ENCODE results near the gene MTHFD1L.

Gene MTHFD1L

DNA sequence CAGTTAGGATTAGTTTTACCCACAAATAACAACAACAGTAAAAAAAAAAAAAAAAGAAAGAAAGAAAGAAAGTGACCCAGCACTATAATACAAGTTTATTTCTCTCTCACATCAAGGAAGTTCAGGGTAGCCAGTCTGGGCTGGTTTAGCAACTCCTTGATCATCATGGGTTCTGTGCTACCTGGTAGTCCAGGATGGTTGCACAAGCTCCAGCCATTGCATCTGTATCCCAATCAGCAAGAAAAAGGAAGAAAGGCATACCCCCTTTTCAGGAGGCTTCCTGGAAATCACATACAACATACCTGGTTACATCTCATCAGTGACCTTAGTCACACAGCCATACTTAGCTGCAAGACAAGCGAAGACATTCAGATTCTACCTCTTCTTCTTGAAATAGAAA is 128.5 kb downstream of the MTHFD1L start:
- FAIRE-seq = no peak

DNA sequence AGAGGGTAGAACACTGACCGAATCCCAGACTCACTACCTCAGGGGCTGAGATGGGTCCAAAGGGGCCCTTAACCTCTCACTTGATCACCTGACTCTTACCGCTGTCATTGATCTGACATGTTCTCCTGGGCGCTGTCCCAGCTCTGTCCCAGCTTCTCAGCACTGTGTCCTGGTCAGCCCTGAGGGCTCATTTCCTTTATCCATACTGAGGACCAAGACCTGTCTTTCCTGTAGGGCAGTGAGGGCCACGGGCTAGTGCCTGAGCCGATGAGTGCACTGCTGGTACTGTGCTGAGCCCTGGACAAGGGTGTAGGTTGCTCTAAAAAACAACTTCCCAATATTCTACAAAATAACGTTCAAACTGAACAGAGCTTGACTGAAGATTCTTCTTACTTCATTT is 131.5 kb downstream of the MTHFD1L start:
- FAIRE-seq = no peak

GRCh38 chr6:150999107-150999506 is 133.6 kb downstream of the MTHFD1L start:
- FAIRE-seq = no peak

DNA sequence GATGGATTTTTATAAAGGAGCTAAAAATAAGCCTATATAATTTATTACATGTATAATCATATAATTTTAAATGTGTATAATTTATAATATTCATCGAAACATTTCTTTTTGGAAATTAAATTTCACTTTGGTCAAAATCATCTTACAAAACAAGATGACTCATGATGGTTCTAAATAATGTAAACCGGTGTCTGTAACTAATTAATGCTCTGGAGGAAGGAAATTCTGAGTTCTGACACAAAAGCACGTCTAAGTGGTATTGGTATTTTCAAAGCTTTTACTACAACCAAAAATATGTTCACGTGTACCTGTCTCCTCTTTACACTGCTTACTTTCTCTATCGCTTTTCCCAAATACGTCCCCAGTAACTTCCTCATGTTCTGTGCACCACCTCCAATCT is 134.1 kb downstream of the MTHFD1L start:
- FAIRE-seq = no peak

DNA sequence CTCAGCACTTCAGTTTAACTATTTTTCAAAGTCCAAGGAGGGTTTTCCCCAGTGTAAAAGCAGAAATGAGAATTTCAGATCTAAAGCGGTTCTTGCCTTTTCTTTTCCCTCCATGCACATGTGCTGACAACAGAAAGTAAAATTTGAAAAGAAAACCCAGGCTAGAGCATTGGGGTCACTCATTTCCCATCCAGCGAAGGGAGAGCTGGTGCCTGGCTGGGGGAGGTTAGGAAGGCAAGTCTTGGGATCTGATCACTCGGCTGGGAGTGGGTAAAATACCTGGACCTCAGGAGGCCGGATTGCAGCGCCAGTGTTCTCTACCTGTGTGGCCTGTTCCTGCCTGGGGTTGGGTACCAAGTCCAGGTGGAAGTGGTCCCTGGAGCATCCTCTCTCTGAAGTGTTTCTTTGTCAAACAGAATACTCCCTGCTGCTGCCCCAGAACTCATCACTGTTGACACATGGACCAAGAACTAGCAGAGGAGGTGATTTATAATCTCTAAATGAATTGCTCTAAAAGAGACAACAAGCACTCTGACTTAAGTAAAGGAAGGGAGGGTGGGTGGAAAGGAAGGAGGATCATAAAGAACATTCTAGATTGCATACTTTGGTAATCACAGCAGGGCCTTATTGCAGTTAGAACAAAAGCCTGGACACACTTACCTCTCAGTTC is 136.0 kb downstream of the MTHFD1L start:
- no peak for FAIRE-seq

DNA sequence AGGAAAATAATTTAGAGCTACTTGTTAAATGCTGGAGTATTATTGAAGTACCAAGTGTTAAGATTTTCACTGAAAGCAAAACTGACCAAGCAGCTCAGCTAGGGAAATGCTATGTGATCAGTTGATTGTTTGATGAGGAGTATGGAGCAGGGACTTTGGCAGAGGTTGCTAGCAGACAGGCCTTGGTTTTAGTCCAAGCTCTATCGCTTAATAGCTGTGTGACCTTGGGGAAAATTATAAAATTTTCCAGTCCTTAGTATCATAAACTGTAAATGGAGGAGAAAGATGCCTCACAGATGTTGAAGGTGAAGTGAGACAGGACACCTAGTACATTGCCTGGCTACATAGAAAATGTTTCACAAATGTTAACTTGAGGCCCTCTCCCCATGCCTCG is 136.6 kb downstream of the MTHFD1L start:
- no peak for FAIRE-seq

DNA sequence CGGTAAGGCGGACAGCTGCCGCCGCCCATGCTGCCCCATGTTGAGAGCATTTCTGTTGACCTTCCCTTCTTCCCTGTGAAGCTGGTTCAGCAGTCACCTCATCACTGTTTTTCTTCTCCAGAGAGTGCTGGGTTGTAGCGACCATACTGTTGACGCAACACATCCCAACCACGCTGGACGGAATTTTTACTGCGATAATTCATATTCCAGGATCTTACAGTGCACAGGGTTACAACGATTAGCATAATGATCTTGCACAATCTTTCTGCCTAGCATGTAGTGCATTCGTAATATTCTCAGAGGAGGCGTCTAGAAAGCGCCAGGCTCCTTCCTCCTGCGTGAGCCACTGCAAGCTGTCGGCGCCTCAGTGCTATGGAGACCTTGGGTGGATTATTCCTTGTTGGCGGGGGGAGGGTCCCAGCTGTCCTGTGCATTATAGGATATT is 137.0 kb downstream of the MTHFD1L start:
- FAIRE-seq = no peak

DNA sequence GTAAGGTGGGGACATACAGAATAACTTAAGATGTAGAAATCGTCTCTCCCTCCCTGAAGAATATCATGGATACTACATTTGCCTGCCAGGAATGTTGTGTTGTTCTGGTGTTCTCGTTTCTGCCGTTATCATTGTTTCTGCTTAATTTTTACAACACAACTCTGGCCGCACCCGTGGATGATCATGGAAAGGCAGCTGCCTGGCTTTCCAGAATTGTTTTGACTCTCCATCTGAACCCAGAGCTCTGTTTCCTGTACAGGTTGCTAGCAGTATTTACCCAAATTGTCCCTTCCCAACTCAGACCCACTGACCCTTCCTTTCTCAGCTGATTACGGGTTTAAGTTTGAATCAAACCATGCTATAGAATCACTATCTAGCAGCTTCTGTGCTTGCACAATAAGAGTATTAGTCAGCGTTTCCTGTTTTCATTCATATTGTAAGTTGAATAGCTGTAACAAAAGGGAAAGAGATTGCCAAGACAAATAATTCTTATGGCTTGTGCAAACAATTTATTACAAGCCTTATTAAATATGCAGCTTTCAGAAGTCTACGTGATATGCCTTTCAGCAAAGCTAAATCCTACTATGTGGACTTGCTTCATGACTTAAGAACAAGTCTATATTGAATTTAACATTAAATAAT is 139.0 kb downstream of the MTHFD1L start:
- no peak for FAIRE-seq

DNA sequence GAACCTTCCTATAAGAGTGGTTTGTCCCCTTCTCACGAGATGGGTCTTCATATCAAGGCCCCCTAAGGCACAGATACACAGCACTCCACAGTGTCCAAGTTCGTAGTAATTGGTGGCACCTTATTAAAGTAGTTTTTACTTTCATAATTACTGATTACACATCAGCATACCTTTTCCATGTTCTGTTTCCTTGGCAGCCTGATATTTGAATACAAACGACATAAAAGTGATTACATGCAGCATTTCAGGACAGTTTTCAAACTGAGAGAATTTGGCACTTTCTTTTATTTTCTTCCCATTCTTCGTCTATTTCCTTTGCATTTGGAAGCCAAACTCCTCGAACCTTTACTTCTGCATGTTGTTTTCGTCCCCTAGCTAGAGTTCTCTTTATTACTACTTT is 139.7 kb downstream of the MTHFD1L start:
- no peak for FAIRE-seq

DNA sequence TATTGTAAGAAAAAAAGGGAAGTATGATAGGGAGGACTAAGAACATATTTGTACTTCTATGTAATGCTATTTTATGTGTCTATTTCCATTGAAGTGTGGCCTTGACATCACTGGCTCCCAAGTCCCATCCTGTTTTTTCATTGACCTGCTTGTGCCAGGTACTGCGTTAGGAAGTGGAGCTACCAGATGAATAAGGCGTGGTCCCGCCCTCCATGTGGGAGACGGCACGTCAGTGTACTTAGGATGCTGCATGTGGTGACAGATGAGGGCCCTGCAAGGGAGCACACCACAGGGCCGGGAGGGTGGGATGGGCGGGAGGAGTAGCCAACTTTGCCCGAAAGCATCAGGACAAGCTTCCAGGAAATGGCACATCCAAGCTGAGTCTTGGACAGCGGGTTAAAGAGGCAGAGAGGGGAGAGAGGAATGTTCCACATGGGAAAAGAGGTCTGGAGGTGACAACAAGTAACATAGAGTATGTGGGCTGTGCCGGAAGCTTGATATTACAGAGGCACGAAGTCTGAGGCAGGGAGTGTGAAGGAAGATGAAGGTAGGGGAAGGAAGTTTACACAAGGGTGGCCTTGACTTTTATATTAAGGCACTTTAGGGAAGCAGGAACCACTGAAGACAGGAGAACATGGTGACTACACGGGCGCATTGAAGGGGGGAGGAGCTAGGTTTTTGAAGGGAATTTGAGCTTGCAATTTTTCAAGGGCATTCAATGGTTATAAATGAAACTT is 140.6 kb downstream of the MTHFD1L start:
- FAIRE-seq = no peak

- no peak for FAIRE-seq
Measured at GRCh38 chr6:151007076-151007475, 141.6 kb downstream of the MTHFD1L start.

- FAIRE-seq = no peak
Measured at GRCh38 chr6:151007922-151008321, 142.4 kb downstream of the MTHFD1L start.

DNA sequence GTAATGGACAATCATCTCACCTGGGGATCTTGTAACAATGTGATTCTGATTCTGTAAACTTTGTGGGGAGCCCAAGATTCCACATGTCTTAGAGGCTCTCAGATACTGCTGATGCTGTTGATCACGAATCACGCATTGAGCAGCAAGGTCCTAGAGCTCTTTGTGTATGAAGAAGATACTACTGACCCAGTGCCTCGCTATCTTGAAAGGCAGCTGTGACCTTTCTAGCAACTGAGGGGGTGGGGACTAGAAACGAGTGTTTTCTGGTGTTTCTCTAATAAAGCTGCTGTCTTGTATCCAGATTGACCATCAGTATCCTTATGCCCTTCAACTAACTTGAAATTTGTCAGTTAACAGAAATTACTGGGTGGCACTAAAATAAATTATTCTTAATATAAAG is 142.9 kb downstream of the MTHFD1L start:
- FAIRE-seq = no peak

DNA sequence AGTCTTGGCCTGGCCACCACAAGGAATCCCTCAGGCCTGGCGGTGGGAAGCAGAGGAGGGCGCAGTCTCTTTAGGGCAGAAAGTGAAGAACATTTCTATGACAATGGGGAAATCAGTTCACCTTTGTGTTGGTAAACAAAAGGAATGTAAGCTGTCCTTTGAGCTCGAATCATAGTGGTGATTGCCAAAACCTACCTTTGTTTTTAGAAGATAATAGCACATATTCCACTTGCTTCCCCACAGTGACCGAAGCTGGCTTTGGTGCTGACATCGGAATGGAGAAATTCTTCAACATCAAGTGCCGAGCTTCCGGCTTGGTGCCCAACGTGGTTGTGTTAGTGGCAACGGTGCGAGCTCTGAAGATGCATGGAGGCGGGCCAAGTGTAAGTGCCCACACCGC is 144.1 kb downstream of the MTHFD1L start:
- no peak for FAIRE-seq

DNA sequence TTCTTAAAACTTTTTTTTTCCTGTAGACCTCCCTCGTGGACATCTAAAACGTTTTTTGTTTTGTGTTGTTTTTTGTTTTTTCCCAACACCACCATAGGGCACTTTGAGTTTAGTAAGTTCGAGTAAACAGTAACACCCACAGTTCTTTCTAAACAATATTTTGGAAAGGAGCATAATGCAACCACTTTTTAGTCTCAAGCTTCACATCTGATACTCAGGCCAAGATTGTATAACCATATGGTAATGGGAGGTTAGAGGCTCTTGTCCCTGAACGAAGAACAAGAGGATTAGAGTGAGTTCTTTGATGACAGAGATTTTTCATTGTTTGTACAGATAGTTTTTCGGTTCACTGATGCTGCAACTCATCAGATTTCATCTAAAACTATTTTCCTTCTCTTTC is 144.6 kb downstream of the MTHFD1L start:
- FAIRE-seq = no peak

DNA sequence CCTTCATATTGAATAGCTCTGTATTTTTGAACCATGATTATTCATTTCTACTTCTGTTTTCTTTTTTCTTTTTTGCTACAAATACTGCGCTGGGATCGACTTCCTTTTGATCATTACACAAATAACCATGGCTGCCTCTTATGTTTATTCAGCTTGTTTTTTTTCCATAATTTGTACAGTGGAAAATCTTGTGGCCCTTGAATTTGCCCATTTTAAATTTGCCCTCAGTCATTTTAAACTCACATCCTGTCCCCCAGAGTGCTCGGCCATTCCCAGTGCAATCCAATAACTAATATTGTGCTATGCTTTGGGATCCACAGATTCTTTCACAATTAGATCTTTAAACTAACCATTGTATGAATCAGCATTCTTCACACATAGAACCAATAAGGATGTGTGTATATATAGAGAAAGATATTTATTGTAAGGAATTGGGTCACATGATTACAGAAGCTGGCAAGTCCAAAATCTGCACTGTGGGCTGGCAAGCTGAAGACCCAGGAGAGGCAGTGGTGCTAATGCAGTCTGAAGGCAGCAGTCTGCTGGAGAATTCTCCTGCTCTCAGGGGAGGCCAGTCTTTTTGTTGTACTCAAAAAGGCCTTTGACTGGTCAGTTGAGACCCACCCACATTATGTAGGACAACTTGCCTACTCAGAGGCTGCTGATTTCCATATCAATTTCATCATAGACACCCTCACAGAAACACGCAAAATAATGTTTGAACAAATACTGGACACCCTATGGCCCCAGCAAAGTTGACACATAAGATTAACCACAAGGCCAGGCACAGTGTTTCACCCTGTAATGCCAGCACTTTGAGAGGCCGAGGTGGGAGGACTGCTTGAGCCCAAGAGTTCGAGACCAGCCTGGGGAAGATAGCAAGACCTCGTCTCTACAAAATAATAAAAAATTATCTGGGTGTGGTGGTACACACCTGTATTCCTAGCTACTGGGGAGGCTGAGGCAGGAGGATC is 147.1 kb downstream of the MTHFD1L start:
- FAIRE-seq = no peak

DNA sequence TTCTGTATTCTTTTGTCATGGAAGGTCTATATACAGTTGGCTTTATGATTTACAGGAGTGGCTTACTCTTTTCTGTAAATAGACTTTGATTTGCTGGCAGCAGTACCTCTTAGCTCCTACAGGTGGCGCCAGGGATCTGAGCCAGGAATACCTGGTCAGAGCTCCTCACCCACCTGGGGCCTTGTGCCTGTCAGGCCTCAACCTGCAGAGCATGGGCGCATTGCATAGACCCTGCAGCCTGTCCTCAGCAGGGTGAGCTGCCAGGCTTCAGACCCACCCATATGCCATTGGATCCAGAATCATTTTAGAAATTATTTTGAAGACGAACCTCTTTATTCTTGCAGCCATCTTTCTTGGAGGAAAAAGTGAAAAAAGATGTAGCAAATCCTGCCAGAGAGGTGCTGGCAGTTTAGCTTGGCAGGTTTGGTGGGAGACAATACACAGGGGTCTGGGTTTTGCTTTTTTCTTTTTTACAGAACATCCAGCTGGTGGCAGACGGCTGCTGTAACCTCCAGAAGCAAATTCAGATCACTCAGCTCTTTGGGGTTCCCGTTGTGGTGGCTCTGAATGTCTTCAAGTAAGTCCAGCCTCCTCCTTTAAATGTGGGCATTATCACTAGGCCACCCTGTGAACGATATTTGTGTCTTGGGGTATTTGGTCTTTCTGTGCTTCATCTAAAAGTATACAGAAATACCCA is 149.1 kb downstream of the MTHFD1L start:
- peak; percentile 47 for FAIRE-seq

DNA sequence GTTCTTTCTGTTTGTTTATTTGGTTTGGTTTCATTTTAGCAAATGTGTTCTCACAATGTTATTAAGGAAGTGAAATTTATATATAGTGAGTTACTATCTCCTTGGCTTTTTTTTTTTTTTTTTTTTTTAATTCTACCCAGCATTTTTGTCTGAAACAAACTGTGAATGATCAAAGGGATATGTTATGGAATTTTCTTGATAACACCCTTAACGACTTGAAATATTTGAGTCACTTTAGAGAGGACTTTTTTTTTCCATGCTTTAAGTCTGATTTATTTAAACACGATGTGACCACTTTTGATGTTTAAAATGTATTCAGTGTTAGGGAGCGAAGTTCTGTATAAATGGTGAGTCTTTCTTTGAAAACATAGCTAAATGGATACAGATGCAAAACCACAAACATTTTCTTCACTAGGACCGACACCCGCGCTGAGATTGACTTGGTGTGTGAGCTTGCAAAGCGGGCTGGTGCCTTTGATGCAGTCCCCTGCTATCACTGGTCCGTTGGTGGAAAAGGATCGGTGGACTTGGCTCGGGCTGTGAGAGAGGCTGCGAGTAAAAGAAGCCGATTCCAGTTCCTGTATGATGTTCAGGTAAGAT is 149.7 kb downstream of the MTHFD1L start:
- no peak for FAIRE-seq

- FAIRE-seq = no peak
Measured at GRCh38 chr6:151016107-151016506, 150.6 kb downstream of the MTHFD1L start.

DNA sequence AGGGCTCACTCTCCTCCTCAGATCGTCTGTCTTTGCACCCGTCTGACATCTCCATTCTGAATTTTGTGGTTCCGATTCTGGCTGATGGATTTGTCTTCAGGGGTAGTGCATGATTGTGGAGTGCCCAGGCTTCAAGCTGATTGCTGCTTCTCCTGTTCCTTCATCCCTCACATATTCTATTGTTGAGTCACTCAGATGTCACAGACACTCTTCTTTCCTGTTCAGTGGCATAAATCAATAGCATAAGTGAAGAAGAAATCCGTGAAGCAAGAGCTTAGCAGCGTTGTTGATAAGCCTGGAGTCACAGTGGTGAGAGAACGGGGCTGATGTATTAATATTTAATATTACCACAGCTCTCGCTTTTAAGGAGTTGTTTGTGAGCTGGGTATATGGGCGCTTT is 152.5 kb downstream of the MTHFD1L start:
- no peak for FAIRE-seq

DNA sequence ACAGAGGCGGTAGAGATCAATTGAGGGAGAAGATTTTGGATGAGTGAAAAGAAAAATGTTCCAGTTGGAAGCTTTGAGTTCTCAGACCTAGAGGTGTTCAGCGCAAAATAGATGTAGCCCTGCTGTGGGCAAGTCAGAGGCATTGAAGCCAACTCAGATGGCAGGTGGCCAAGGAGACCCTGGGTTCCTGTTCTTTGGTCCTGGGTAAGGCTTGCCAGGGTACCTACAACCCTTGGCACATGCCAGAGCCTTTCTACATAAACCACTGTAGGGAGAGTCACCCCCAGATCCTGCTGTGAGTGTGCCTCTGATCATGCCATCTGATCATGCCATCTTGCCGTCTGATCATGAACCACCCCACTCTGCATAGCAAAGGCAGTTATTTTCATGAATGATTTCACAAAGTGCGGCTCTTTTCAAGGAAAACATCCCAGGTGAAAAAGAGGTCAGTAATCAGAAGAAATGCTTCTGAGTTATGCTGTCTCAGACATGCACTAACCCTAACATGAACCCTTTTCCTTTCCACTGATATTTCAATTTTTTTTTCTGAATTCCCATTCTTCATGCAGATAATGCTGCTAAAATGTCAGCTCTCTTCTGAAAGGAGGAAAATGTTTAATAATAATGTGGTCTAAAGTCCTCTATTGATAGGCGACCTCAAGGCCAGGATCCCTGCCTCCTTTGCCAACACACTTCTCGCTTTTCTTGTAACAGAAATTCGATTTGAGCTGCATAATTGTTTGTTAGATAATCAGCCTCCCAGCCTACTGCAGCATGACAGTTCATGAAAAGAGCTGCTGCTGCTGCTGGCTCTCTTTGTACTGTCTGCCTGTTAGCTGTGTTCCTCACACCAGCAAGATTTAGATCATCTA is 153.6 kb downstream of the MTHFD1L start:
- FAIRE-seq = no peak

Measured in islet of Langerhans (tissue), 1 donor.